GM18517 (cell line): ENCODE results near the gene SNX5.
A peak's percentile ranks its signal among the peaks of the same experiment; 100 is the strongest.

Experiments
- ATAC-seq: cut with Tn5 transposase; IDR thresholded peaks from one replicate; pipeline ENCODE4 v1.9.1; 2021; ENCODE audit warnings: mild to moderate bottlenecking, moderate library complexity; ENCODE audit not compliant: unreplicated experiment

Gene SNX5

DNA sequence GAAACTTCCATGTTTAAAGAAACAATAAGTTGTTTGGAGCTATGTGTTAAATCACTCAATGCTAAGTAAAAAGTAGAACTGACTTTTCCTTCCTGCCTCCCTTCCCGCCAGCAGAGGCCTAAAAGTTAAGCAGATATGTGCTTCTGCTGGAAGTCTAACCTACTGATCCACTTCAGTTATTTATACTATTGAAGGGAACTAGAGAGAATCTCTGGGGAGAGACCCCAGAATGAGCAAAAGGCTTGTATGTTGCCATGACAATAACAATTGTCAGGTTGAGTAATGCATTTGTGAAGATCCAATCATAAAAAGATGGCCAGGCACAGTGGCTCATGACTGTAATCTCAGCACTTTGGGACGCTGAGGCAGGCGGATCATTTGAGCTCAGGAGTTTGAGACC lies 25.0 kb upstream of the SNX5 start:
- ATAC-seq, result no peak

DNA sequence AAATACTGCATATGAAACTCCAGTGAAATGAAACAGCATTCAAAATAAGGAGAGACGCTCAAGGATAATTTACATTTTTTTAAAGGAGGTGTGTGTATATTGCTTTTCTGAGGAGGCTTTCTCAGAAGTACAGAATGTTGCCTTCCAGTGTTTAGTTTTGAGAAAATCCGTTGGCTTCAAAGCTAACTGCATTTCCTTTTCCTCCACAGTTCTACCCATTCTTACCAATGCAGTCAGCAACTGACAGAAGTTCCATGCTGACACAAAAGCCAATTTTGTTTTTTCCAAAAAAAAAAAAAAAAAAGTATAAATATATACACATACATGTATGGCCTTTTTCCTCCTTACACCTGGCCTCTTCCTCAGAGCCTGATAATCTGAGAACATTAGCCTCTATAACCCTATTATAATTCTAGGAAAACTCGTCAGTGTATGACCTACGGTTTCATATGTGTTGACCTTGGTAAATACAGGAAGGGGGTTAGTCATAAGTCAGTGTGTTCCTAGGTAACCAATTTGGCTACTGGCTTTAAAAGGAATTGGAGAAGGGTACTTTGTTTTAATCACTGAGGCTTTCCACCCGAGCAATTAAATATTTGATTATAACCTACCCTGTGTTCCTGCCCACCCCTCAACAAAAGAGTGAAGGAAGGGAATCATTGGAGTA lies 24.4 kb upstream of the SNX5 start:
- no peak for ATAC-seq

- peak; percentile 70 for ATAC-seq
Observed at GRCh38 chr20:17992224-17992637, 23.6 kb upstream of the SNX5 start.

DNA sequence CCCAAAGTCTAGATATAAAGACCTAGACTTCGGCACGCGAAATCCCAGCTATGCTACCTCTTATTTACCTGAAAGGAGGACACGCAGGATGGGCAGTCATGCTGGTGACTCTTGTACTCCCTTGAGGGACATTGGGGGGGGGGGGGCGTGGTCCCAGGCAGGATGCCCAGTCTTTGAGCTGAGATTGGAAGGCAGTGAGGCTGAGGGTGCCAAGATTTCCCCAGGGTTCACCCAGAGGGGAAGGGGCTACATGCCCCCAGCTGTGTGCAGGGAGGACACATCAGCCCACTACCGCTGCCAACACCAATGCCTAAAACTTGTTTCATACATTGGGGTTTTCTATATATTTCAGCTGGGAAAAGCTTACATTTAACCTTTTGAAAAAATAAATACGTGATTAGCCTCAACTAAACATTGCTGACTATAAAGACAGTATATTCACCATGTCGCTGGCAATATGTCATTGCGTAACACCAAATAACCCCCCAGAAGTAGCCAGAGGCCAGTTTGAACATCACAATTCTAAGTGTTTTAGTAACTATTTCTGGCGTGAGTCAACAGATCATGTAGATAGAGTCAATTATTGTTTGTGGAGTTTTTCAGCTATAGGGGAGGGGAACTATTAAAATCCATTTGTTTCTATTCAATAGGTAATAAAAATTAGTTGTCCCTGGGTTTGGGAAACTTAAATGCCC lies 21.8 kb upstream of the SNX5 start:
- ATAC-seq, result no peak

GRCh38 chr20:17987988-17988387 lies 19.4 kb upstream of the SNX5 start:
- no peak for ATAC-seq

GRCh38 chr20:17985388-17986018 lies 16.9 kb upstream of the SNX5 start:
- no peak for ATAC-seq

DNA sequence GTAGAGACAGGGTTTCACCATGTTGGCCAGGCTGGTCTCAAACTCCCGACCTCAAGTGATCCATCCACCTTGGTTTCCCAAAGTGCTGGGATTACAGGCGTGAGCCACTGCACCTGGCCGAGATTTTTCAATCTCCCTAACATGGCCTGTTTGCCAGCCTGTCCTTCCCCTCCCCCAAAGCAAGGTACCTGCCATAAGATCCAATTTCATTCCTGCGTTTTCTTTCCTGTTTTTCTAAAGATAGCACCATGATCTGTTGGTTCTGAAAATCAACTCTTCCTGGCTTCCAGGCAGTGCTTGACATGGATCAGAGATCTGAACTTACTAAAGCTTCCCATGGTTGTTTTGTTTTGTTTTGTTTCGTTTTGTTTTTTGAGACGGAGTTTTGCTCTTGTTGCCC lies 7.7 kb upstream of the SNX5 start:
- ATAC-seq, result no peak

DNA sequence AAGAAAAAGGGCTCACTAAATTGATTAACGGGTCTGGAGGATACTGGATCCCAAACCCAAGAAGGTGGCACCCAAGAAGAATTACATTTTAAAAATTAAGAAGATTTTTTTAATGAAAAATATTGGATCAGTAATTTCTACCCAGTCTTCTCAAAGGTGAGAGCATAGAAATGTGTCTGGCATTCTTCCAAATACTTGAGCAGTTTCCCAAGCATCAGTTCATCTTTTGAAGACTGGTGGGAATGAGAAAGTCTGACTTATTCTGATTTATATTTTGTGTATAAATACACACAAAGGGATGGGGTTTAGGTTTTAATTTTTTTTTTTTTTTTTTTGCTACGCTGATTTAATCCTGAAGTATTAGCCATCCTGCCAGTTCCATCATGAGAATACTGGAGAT lies 3.5 kb upstream of the SNX5 start:
- no peak for ATAC-seq

GRCh38 chr20:17971300-17972013 lies 2.9 kb upstream of the SNX5 start:
- ATAC-seq, result no peak

GRCh38 chr20:17969884-17970409 lies 1.4 kb upstream of the SNX5 start:
- ATAC-seq, result no peak

GRCh38 chr20:17969278-17969883 lies 787 bp upstream of the SNX5 start:
- ATAC-seq, result peak; percentile 8

DNA sequence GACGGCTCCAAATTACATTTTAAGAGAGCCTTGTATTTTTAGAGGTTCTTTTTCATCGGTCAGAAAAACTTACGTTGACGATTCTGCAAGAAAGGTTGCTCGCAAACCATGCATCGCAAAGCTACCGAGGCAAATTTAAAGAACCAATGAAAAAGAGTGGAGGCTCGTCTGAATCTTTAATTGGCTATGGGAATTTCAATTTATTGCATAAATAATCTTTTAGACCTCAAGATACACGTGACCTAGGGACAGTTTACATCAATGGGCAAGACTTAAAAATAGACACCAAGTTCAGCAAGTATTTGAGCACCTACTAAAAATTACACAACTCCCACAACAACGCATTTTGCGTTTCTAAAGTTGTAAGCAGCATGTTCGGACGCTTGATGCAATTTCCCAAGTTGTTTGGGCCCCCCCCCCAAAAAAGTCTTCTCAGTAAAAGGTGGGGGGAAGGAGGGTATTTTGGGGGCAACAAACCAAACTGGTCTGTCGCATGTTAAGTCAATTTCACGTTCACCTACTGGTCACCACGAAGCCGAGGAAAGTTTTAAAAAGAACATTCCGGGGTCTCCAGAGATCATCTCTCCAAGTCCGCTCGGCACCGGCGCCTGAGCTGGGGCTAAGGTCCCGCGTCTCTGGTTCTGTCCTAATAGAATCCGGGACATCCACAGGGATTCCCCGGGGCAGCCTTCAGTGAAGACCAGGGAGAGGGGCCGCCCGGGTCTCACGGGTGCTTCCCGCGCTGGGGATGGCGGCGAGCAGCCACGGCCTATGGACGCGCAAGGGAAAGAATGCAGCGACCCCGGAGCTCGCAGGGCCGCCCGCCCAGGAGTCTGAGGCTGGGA lies 851 bp downstream of the SNX5 start:
- no peak for ATAC-seq

DNA sequence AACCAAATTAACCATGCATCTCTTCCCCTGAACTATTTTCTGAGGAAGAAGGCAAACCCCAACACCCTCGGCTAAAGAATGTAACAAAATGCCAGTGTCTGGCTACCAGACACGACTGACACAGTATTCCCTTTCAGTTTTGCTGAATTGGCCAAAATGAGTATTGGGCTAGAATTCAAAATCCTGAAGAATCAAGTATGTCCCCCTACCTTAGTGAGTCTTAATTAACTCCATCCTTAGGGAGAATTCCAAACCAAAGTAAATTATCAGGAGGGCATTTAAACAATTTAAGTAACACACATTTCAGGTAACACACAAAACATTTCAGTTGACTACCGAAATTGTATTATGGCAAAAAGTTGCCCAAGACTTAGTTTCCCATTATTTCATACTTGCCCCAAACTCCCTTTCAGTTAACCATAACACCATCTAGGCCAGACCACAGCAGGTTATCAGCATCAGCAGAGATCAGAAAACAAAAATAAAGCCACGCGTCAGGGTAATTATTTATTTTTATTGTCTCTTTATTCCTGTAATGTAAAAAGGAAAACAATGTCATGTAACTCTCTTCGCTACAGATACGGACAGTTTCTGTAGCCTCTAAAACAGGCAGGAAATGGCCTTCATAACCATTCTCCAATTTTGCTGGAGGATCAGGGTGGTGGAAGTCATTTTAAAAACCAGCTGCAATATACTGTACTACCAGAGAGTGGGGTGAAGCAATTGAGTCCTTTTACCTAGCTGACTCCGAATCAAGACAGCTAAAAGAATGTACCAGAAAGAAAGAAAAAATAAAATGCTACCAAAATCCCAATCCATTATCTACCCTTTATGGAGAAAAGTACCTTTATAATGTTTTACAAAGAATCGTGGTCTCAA lies 1.9 kb downstream of the SNX5 start:
- no peak for ATAC-seq

GRCh38 chr20:17965042-17965697 lies 3.4 kb downstream of the SNX5 start:
- no peak for ATAC-seq

DNA sequence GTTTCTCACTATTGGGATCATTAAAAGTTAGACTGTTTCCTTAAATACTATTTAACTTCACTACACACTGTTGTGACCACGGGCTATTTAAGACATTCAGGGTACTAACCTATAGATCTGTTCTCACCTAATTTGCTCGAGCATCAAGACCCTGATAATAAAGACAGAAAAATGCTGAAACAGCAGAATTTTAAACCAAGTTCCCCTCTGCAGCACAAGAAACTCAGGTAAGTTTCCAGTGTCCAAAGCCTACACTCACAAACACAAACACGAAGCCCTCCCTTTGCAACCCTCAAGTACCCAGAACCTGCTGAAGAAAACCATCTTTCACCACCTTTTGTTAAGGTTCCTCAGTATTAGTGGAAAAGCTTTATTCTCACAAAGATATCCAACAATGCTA lies 4.0 kb downstream of the SNX5 start:
- no peak for ATAC-seq

GRCh38 chr20:17964073-17964472 lies 4.5 kb downstream of the SNX5 start:
- no peak for ATAC-seq

- no peak for ATAC-seq
Observed at GRCh38 chr20:17963114-17963897, 5.3 kb downstream of the SNX5 start.

DNA sequence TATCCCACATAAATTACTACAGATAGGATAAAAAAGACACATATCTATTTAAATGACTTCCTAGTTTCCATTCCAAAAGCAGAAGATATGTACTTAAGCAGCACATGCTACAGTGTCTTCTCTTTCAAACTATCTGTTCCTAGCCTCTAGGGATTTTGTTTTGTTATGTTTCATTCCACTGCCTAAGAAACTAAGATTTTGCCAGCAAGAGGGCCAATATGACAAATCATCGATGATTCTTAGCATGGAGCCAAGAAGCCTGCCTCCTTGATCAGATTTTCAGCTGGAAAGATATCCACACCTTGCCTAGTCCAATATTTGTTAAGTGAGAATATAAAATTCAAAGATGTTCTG lies 7.0 kb downstream of the SNX5 start:
- ATAC-seq, result no peak
